CD8-positive, alpha-beta memory T cell (primary cell): ENCODE data around the gene AQP12B. TPM values are rescaled to one million over a fixed set of nuclear protein-coding genes. Genes with fewer than 3 reads are reported as not detected.

ENCODE experiments used
- CTCF ChIA-PET: fragments of 350-600 bp; sonication (Branson Sonifier 250); formaldehyde crosslinking; loops from one replicate; lab custom pipeline; 2021; ENCODE audit warnings: antibody characterized with exemption; lab: Charles Lee
- POLR2A ChIA-PET: fragments of 350-600 bp; sonication (Branson Sonifier 250); formaldehyde crosslinking; loops from one replicate; lab custom pipeline; 2021; ENCODE audit warnings: antibody characterized with exemption; lab: Charles Lee
- DNase-seq, 5 donors: peaks; one replicate each; pipeline versions ENCODE4 v3.0.0 to v3.0.0-alpha.2; 2020 to 2022; ENCODE audit warnings: mixed read lengths in 1 of 5
- H3K27ac ChIP-seq: one replicate; pipeline ENCODE4 v1.7.0; 2013; ENCODE audit warnings: low read depth, mild to moderate bottlenecking, low read length, moderate library complexity
- H3K27me3 ChIP-seq: 2 replicates; pipeline ENCODE4 v1.7.0; 2013; ENCODE audit warnings: low read length, mild to moderate bottlenecking; ENCODE audit not compliant: insufficient read depth, poor library complexity, severe bottlenecking
- H3K36me3 ChIP-seq: 2 replicates; pipeline ENCODE4 v1.7.0; 2013; ENCODE audit warnings: mild to moderate bottlenecking, low read length, moderate library complexity; ENCODE audit not compliant: insufficient read depth
- H3K4me1 ChIP-seq: 2 replicates; pipeline ENCODE4 v1.7.0; 2013; ENCODE audit warnings: mild to moderate bottlenecking, low read length, moderate library complexity; ENCODE audit not compliant: insufficient read depth
- H3K4me3 ChIP-seq: 2 replicates; pipeline ENCODE4 v1.7.0; 2013; ENCODE audit warnings: mild to moderate bottlenecking, low read length
- H3K9me3 ChIP-seq: 2 replicates; pipeline ENCODE4 v1.7.0; 2013; ENCODE audit warnings: mild to moderate bottlenecking, low read length
- H3K27ac Mint-ChIP-seq, 8 donors: one replicate each; pipeline ENCODE4 v1.8.0; 2020 to 2021; ENCODE audit warnings: mixed read lengths in 8 of 8, mild to moderate bottlenecking in 6 of 8, inconsistent platforms in 3 of 8, moderate library complexity in 3 of 8
- H3K27me3 Mint-ChIP-seq, 2 donors: one replicate each; pipeline ENCODE4 v1.8.0; 2020 to 2021; ENCODE audit warnings: mixed read lengths in 2 of 2, mild to moderate bottlenecking in 1 of 2, moderate library complexity in 1 of 2
- H3K36me3 Mint-ChIP-seq, 3 donors: one replicate each; pipeline ENCODE4 v1.8.0; 2020 to 2021; ENCODE audit warnings: mixed read lengths in 3 of 3, inconsistent platforms in 1 of 3, mild to moderate bottlenecking in 1 of 3
- H3K4me1 Mint-ChIP-seq, 3 donors: one replicate each; pipeline ENCODE4 v1.8.0; 2020 to 2021; ENCODE audit warnings: mixed read lengths in 3 of 3, inconsistent platforms in 1 of 3, mild to moderate bottlenecking in 1 of 3
- H3K4me3 Mint-ChIP-seq, 7 donors: one replicate each; pipeline ENCODE4 v1.8.0; 2020 to 2021; ENCODE audit warnings: mixed read lengths in 7 of 7, mild to moderate bottlenecking in 6 of 7, moderate library complexity in 4 of 7, inconsistent platforms in 2 of 7
- H3K9me3 Mint-ChIP-seq, 5 donors: one replicate each; pipeline ENCODE4 v1.8.0; 2020 to 2022; ENCODE audit warnings: mixed read lengths in 5 of 5, mild to moderate bottlenecking in 3 of 5, moderate library complexity in 2 of 5, inconsistent platforms in 1 of 5
- polyA plus RNA-seq: library from polyadenylated mRNA; unstranded; fragments of 300-500 nt; fragmentation: Illumina TruSeq; gene quantifications from one replicate; pipeline ENCODE4 v1.2.3, GENCODE V29; 2021
- total RNA-seq, 2 experiments: library from RNA; stranded (reverse); gene quantifications; one replicate each; pipeline ENCODE4 v1.2.3, GENCODE V29; 2021

Gene AQP12B
- total and polyA plus RNA-seq, 3 experiments from 2014 or later = not detected

GRCh38 chr2:240720686-240721595 lies 38.3 kb upstream of the AQP12B start:
- Histone ChIP-seq H3K9me3 (no peaks in the 10 kb centered on the region), H3K27ac (no peak overlapping the region), H3K27me3 (no peaks in the 10 kb centered on the region), H3K4me3 (no peak overlapping the region), H3K36me3 (no peaks in the 10 kb centered on the region), H3K4me1 (no peaks in the 10 kb centered on the region)
- peak overlapping the region in 1 of 8 donors; percentile 29 for H3K27ac Mint-ChIP-seq
- H3K4me3 Mint-ChIP-seq = no peak overlapping the region
- no peaks in the 10 kb centered on the region for H3K36me3 Mint-ChIP-seq
- H3K27me3 Mint-ChIP-seq = peaks cover 0 to 7% of the 10 kb centered on the region in 2 donors
- ChIA-PET CTCF (no interaction called here), POLR2A (no interaction called here)
- no peak for DNase-seq
- no peaks in the 10 kb centered on the region for H3K4me1 Mint-ChIP-seq
- no peaks in the 10 kb centered on the region for H3K9me3 Mint-ChIP-seq

GRCh38 chr2:240719676-240720545 lies 37.2 kb upstream of the AQP12B start:
- Mint-ChIP-seq H3K27ac (no peak overlapping the region), H3K4me3 (no peak overlapping the region), H3K27me3 (peaks cover 0 to 7% of the 10 kb centered on the region in 2 donors), H3K4me1 (no peaks in the 10 kb centered on the region), H3K36me3 (no peaks in the 10 kb centered on the region), H3K9me3 (no peaks in the 10 kb centered on the region)
- DNase-seq = no peak
- CTCF ChIA-PET = no interaction called here
- H3K9me3 ChIP-seq = no peaks in the 10 kb centered on the region
- no peak overlapping the region for H3K4me3 ChIP-seq
- H3K4me1 ChIP-seq = no peaks in the 10 kb centered on the region
- H3K36me3 ChIP-seq = no peaks in the 10 kb centered on the region
- H3K27me3 ChIP-seq = no peaks in the 10 kb centered on the region
- POLR2A ChIA-PET = no interaction called here
- H3K27ac ChIP-seq = no peak overlapping the region

- H3K27me3 Mint-ChIP-seq = peaks cover 0 to 7% of the 10 kb centered on the region in 2 donors
- no peak overlapping the region for H3K4me3 Mint-ChIP-seq
- H3K4me1 ChIP-seq = no peaks in the 10 kb centered on the region
- no peak for DNase-seq
- POLR2A ChIA-PET = no interaction called here
- no peak overlapping the region for H3K27ac Mint-ChIP-seq
- H3K27ac ChIP-seq = no peak overlapping the region
- CTCF ChIA-PET = no interaction called here
- H3K9me3 ChIP-seq = no peaks in the 10 kb centered on the region
- no peaks in the 10 kb centered on the region for H3K4me1 Mint-ChIP-seq
- no peaks in the 10 kb centered on the region for H3K36me3 ChIP-seq
- H3K27me3 ChIP-seq = no peaks in the 10 kb centered on the region
- no peaks in the 10 kb centered on the region for H3K9me3 Mint-ChIP-seq
- no peaks in the 10 kb centered on the region for H3K36me3 Mint-ChIP-seq
- no peak overlapping the region for H3K4me3 ChIP-seq
Measured at GRCh38 chr2:240718896-240719490, 36.3 kb upstream of the AQP12B start.

GRCh38 chr2:240717681-240718581 lies 35.2 kb upstream of the AQP12B start:
- POLR2A ChIA-PET = no interaction called here
- no peak for DNase-seq
- CTCF ChIA-PET = no interaction called here
- Mint-ChIP-seq H3K4me3 (no peak overlapping the region), H3K27me3 (peaks cover 0 to 7% of the 10 kb centered on the region in 2 donors), H3K9me3 (no peaks in the 10 kb centered on the region), H3K4me1 (no peaks in the 10 kb centered on the region), H3K27ac (no peak overlapping the region), H3K36me3 (no peaks in the 10 kb centered on the region)
- no peaks in the 10 kb centered on the region for H3K36me3 ChIP-seq
- H3K27ac ChIP-seq = no peak overlapping the region
- H3K4me3 ChIP-seq = no peak overlapping the region
- H3K27me3 ChIP-seq = no peaks in the 10 kb centered on the region
- H3K4me1 ChIP-seq = no peaks in the 10 kb centered on the region
- no peaks in the 10 kb centered on the region for H3K9me3 ChIP-seq

GRCh38 chr2:240717181-240717641 lies 34.5 kb upstream of the AQP12B start:
- H3K9me3 ChIP-seq = no peaks in the 10 kb centered on the region
- Mint-ChIP-seq H3K4me1 (no peaks in the 10 kb centered on the region), H3K9me3 (no peaks in the 10 kb centered on the region), H3K27ac (no peak overlapping the region), H3K4me3 (no peak overlapping the region), H3K36me3 (no peaks in the 10 kb centered on the region), H3K27me3 (peaks cover 0 to 7% of the 10 kb centered on the region in 2 donors)
- no peak overlapping the region for H3K27ac ChIP-seq
- ChIA-PET POLR2A (no interaction called here), CTCF (no interaction called here)
- no peak for DNase-seq
- H3K4me1 ChIP-seq = no peaks in the 10 kb centered on the region
- H3K4me3 ChIP-seq = no peak overlapping the region
- no peaks in the 10 kb centered on the region for H3K36me3 ChIP-seq
- no peaks in the 10 kb centered on the region for H3K27me3 ChIP-seq

- POLR2A ChIA-PET = no interaction called here
- Histone ChIP-seq H3K27me3 (no peaks in the 10 kb centered on the region), H3K4me3 (no peak overlapping the region), H3K9me3 (no peaks in the 10 kb centered on the region), H3K36me3 (no peaks in the 10 kb centered on the region), H3K27ac (no peak overlapping the region), H3K4me1 (no peaks in the 10 kb centered on the region)
- H3K27me3 Mint-ChIP-seq = peaks cover 0 to 7% of the 10 kb centered on the region in 2 donors
- no peaks in the 10 kb centered on the region for H3K4me1 Mint-ChIP-seq
- H3K36me3 Mint-ChIP-seq = no peaks in the 10 kb centered on the region
- peak overlapping the region in 2 of 8 donors; percentile 44 to 58 for H3K27ac Mint-ChIP-seq
- no peak for DNase-seq
- no peak overlapping the region for H3K4me3 Mint-ChIP-seq
- CTCF ChIA-PET = no interaction called here
- no peaks in the 10 kb centered on the region for H3K9me3 Mint-ChIP-seq
Measured at GRCh38 chr2:240716130-240716798, 33.6 kb upstream of the AQP12B start.
